Upper lobe of left lung (tissue), 6 donors: ENCODE measurements around the gene MAD1L1. TPM values are rescaled to one million over a fixed set of nuclear protein-coding genes. Genes with fewer than 3 reads are reported as not detected.

Experiments used
- ATAC-seq, 2 donors: fragments of 200-7000 bp; cut with Tn5 transposase; one replicate each; pipeline ENCODE4 v1.9.1; 2022; ENCODE audit warnings: mild to moderate bottlenecking in 2 of 2, moderate library complexity in 2 of 2; ENCODE audit not compliant: low FRiP score in 2 of 2
- DNase-seq, 2 donors: peaks; one replicate each; pipeline ENCODE4 v3.0.0-alpha.2; 2019 to 2020
- H3K27ac ChIP-seq, 4 donors: fragments of 200-600 bp; sonication (generic); one replicate each; pipeline ENCODE4 v1.5.1; 2016 to 2019
- H3K27me3 ChIP-seq, 4 donors: fragments of 200-600 bp; sonication (generic); one replicate each; pipeline ENCODE4 v1.5.1; 2017 to 2019
- H3K36me3 ChIP-seq, 4 donors: fragments of 200-600 bp; sonication (generic); one replicate each; pipeline ENCODE4 v1.5.1; 2016 to 2019
- H3K4me1 ChIP-seq, 4 donors: fragments of 200-600 bp; sonication (generic); one replicate each; pipeline ENCODE4 v1.5.1; 2018 to 2019
- H3K4me3 ChIP-seq, 4 donors: fragments of 200-600 bp; sonication (generic); one replicate each; pipeline ENCODE4 v1.5.1; 2017 to 2019; ENCODE audit warnings: mild to moderate bottlenecking in 2 of 4, moderate library complexity in 1 of 4
- H3K9me3 ChIP-seq, 4 donors: fragments of 200-600 bp; sonication (generic); one replicate each; pipeline ENCODE4 v1.5.1; 2018 to 2019
- CTCF ChIP-seq, 6 experiments: fragments of 450-650 bp in 4 of 6; fragments of 200-600 bp in 2 of 6; sonication (generic) in 2 of 6; IDR thresholded peaks; one replicate each; pipeline ENCODE4 v1.5.1; 2016 to 2019; ENCODE audit warnings: antibody characterized with exemption in 6 of 6
- EP300 ChIP-seq, 4 donors: sonication (generic); formaldehyde crosslinking; IDR thresholded peaks; one replicate each; pipeline ENCODE4 v1.5.1; 2017; ENCODE audit warnings: antibody characterized with exemption in 4 of 4, control low read depth in 2 of 4
- POLR2A ChIP-seq, 4 donors: fragments of 450-650 bp; IDR thresholded peaks; one replicate each; pipeline ENCODE4 v1.5.1; 2016 to 2017; ENCODE audit warnings: antibody characterized with exemption in 4 of 4, mild to moderate bottlenecking in 2 of 4
- POLR2AphosphoS5 ChIP-seq, 2 donors: sonication (generic); formaldehyde crosslinking; IDR thresholded peaks; one replicate each; pipeline ENCODE4 v1.5.1; 2017; ENCODE audit warnings: antibody characterized with exemption in 2 of 2
- WGBS, 2 donors: methylation state at CpG; one replicate each; pipeline ENCODE4 v1.1.5; 2017 to 2018; 5-methylcytosine and 5-hydroxymethylcytosine counted together
- total RNA-seq, 6 donors: library from RNA; depleted of rRNA in 4 of 6; stranded (reverse); fragments of >200 nt in 4 of 6; gene quantifications; one replicate each; pipeline versions ENCODE4 v1.1.0 to v1.2.1, GENCODE V29; 2016 to 2021
- donor health status: DM: no; HTN: no; CAD: no; lungs with moderate emphysema.
- donor health status: DM: no; HTN: yes; CAD: no; lungs with severe emphysema.

Gene MAD1L1
- total RNA-seq, 6 donors from 2014 or later: 40.6 to 364 (median 65.6) TPM

- Histone ChIP-seq H3K27ac (no peak overlapping the region), H3K9me3 (no peaks in the 10 kb centered on the region), H3K4me3 (no peak overlapping the region), H3K36me3 (peaks cover 18 to 93% (median 71%) of the 10 kb centered on the region in 4 donors), H3K4me1 (peaks cover 0 to 15% (median 4%) of the 10 kb centered on the region in 4 donors), H3K27me3 (no peaks in the 10 kb centered on the region)
- no peak for TF ChIP-seq POLR2AphosphoS5 (IDR thresholded peaks at IDR 0.05)
- TF ChIP-seq EP300 (IDR thresholded peaks at IDR 0.05): no peak
- no peak for TF ChIP-seq POLR2A (IDR thresholded peaks at IDR 0.05)
- TF ChIP-seq CTCF (IDR thresholded peaks at IDR 0.05): no peak
- ATAC-seq (no peak), DNase-seq (no peak)
- WGBS, 2 donors: 96 to 97% methylated on average over 13 to 16 of the region's 17 CpGs
Measured at GRCh38 chr7:2220954-2221353, 11.8 kb downstream of the MAD1L1 start.

- Histone ChIP-seq H3K27me3 (no peaks in the 10 kb centered on the region), H3K4me3 (no peak overlapping the region), H3K9me3 (no peaks in the 10 kb centered on the region), H3K4me1 (peaks cover 0 to 10% (median 2%) of the 10 kb centered on the region in 4 donors), H3K36me3 (peaks cover 20 to 93% (median 73%) of the 10 kb centered on the region in 4 donors), H3K27ac (no peak overlapping the region)
- no peak for TF ChIP-seq POLR2AphosphoS5 (IDR thresholded peaks at IDR 0.05)
- 93 to 95% methylated on average over 15 to 16 of the region's 16 CpGs for WGBS, 2 donors
- DNase-seq (peak in 1 of 2 donors; percentile 70), ATAC-seq (no peak)
Measured at GRCh38 chr7:2220506-2220905, 12.2 kb downstream of the MAD1L1 start.

GRCh38 chr7:2220030-2220429, 12.7 kb downstream of the MAD1L1 start:
- no peaks in the 10 kb centered on the region for H3K27me3 ChIP-seq
- no peak overlapping the region for H3K4me3 ChIP-seq
- H3K36me3 ChIP-seq: peaks cover 22 to 92% (median 75%) of the 10 kb centered on the region in 4 donors
- TF ChIP-seq CTCF (IDR thresholded peaks at IDR 0.05): no peak
- no peak for TF ChIP-seq POLR2A (IDR thresholded peaks at IDR 0.05)
- TF ChIP-seq EP300 (IDR thresholded peaks at IDR 0.05): no peak
- TF ChIP-seq POLR2AphosphoS5 (IDR thresholded peaks at IDR 0.05): no peak
- ATAC-seq (no peak), DNase-seq (peak in 1 of 2 donors; percentile 65)
- H3K4me1 ChIP-seq: peaks cover 0 to 8% (median 2%) of the 10 kb centered on the region in 4 donors
- 93 to 97% methylated on average over 19 of the region's 19 CpGs for WGBS, 2 donors
- no peaks in the 10 kb centered on the region for H3K9me3 ChIP-seq
- no peak overlapping the region for H3K27ac ChIP-seq

- peaks cover 0 to 6% (median under 1%) of the 10 kb centered on the region in 4 donors for H3K4me1 ChIP-seq
- no peak overlapping the region for H3K4me3 ChIP-seq
- ATAC-seq (no peak), DNase-seq (peak in 1 of 2 donors; percentile 46)
- TF ChIP-seq EP300 (IDR thresholded peaks at IDR 0.05): no peak
- TF ChIP-seq CTCF (IDR thresholded peaks at IDR 0.05): no peak
- no peak for TF ChIP-seq POLR2AphosphoS5 (IDR thresholded peaks at IDR 0.05)
- TF ChIP-seq POLR2A (IDR thresholded peaks at IDR 0.05): no peak
- no peaks in the 10 kb centered on the region for H3K27me3 ChIP-seq
- H3K27ac ChIP-seq: no peak overlapping the region
- H3K36me3 ChIP-seq: peaks cover 22 to 93% (median 77%) of the 10 kb centered on the region in 4 donors
- WGBS, 2 donors: 95 to 98% methylated on average over 6 to 7 of the region's 8 CpGs
- no peaks in the 10 kb centered on the region for H3K9me3 ChIP-seq
Measured at GRCh38 chr7:2219606-2220005, 13.1 kb downstream of the MAD1L1 start.

- Histone ChIP-seq H3K36me3 (peaks cover 22 to 95% (median 81%) of the 10 kb centered on the region in 4 donors), H3K4me1 (peaks cover 0 to 1% (median 0%) of the 10 kb centered on the region in 4 donors), H3K9me3 (no peaks in the 10 kb centered on the region), H3K4me3 (no peak overlapping the region), H3K27me3 (no peaks in the 10 kb centered on the region), H3K27ac (no peak overlapping the region)
- WGBS, 2 donors: 88 to 98% methylated on average over 11 to 15 of the region's 15 CpGs
- ATAC-seq (no peak), DNase-seq (peak in 1 of 2 donors; percentile 62)
- TF ChIP-seq CTCF (IDR thresholded peaks at IDR 0.05): no peak
- TF ChIP-seq POLR2AphosphoS5 (IDR thresholded peaks at IDR 0.05): no peak
- no peak for TF ChIP-seq EP300 (IDR thresholded peaks at IDR 0.05)
- no peak for TF ChIP-seq POLR2A (IDR thresholded peaks at IDR 0.05)
Measured at GRCh38 chr7:2219136-2219535, 13.6 kb downstream of the MAD1L1 start.
